H1 (cell line): ENCODE data around the gene ZNF487. TPM values are rescaled to one million over a fixed set of nuclear protein-coding genes. Genes with fewer than 3 reads are reported as not detected.

Experiments
- ASH2L ChIP-seq: fragments of 200-600, 300-600 bp; sonication (generic); IDR thresholded peaks from one replicate; pipeline ENCODE4 v1.7.1; 2017; ENCODE audit warnings: low read length
- CBX8 ChIP-seq: fragments of 300-800, 300-1000 bp; sonication (generic); IDR thresholded peaks from 2 replicates; pipeline ENCODE4 v1.7.1; 2016; ENCODE audit warnings: low read depth, low read length, borderline replicate concordance
- CHD2 ChIP-seq: IDR thresholded peaks from 2 replicates; pipeline ENCODE4 v1.6.1; 2012; ENCODE audit warnings: low read length, improper control_type of control experiment
- FOSL1 ChIP-seq: IDR thresholded peaks from 2 replicates; pipeline ENCODE4 v1.6.1; 2011; ENCODE audit warnings: mild to moderate bottlenecking, low read depth, low read length, moderate library complexity; ENCODE audit not compliant: insufficient read depth
- KDM5A ChIP-seq: fragments of 200-600 bp; IDR thresholded peaks from 2 replicates; pipeline ENCODE4 v1.7.1; 2012; ENCODE audit warnings: mild to moderate bottlenecking, low read length, inconsistent platforms, mixed read lengths
- NRF1 ChIP-seq: IDR thresholded peaks from 2 replicates; pipeline ENCODE4 v1.6.1; 2011; ENCODE audit warnings: mild to moderate bottlenecking, low read depth, low read length, improper control_type of control experiment
- RBBP5 ChIP-seq: IDR thresholded peaks from 2 replicates; pipeline ENCODE4 v1.7.1; 2012; ENCODE audit warnings: low read depth, mild to moderate bottlenecking, inconsistent platforms, low read length, moderate library complexity, borderline replicate concordance
- RXRA ChIP-seq: IDR thresholded peaks from 2 replicates; pipeline ENCODE4 v1.6.1; 2011; ENCODE audit warnings: low read depth, mild to moderate bottlenecking, low read length, moderate library complexity; ENCODE audit not compliant: insufficient read depth
- SIN3A ChIP-seq, 2 experiments: IDR thresholded peaks in 1 of 2; conservative IDR thresholded peaks in 1 of 2; 2 replicates each; pipeline ENCODE4 v1.6.1; 2011 to 2012; ENCODE audit warnings: low read length in 2 of 2, improper control_type of control experiment in 1 of 2, low read depth in 1 of 2, mild to moderate bottlenecking in 1 of 2
- SRF ChIP-seq: IDR thresholded peaks from 2 replicates; pipeline ENCODE4 v1.6.1; 2011; ENCODE audit warnings: mild to moderate bottlenecking, low read depth, low read length, moderate library complexity
- SUZ12 ChIP-seq: fragments of 200-600 bp; sonication (generic); IDR thresholded peaks from 2 replicates; pipeline ENCODE4 v1.6.1; 2012; ENCODE audit warnings: mild to moderate bottlenecking, inconsistent platforms, low read length, moderate library complexity, mixed read lengths
- polyA plus RNA-seq, 7 experiments: library from polyadenylated mRNA; depleted of rRNA in 3 of 7; stranded (reverse) in 5 of 7; unstranded in 2 of 7; fragments of >200 nt in 5 of 7; fragments of 200-250 nt in 2 of 7; gene quantifications; 1 replicate in 5 of 7; 2 replicates in 1 of 7; 4 replicates in 1 of 7; pipeline versions ENCODE4 v1.2.1 to v1.2.3, GENCODE V29; 2011 to 2013; ENCODE audit warnings: missing spikeins in 2 of 7, mixed read lengths in 2 of 7
- total RNA-seq: library from RNA; stranded (reverse); fragmentation: NEBNext Ultra II Directional; extraction: Animal tissue kit (Norgen Biotek cat#: 25700); gene quantifications from 2 replicates; pipeline ENCODE4 v1.2.1, GENCODE V29; 2021

Gene ZNF487
- total and polyA plus RNA-seq, 2 of the 8 experiments (the other 6 are each of a cell fraction or from before 2014, with no cell fraction given): 1.9 to 2.5 TPM

GRCh38 chr10:43502931-43503330 lies 66.0 kb downstream of the ZNF487 start (continued):
- no peak for TF ChIP-seq SIN3A (conservative IDR thresholded peaks at IDR 0.05 in 1 of 2, IDR thresholded peaks at IDR 0.05 in 1 of 2; ENCODE audit: low read depth in 1 of 2, low read length in 2 of 2)
- no peak for TF ChIP-seq KDM5A
- TF ChIP-seq SRF: no peak
- no peak for TF ChIP-seq RBBP5
- no peak for TF ChIP-seq FOSL1
- TF ChIP-seq RXRA: no peak
- no peak for TF ChIP-seq SUZ12
- TF ChIP-seq NRF1: no peak
- no peak for TF ChIP-seq ASH2L
- TF ChIP-seq CHD2: no peak
- TF ChIP-seq CBX8: no peak
- TF ChIP-seq, all 59 proteins: peak for 0
